IPS DF 19.7 (cell line): ENCODE measurements around the gene SGCD.

Experiments used
- DNase-seq: peaks from one replicate; pipeline ENCODE4 v3.0.0-alpha.2; 2013; ENCODE audit warnings: low read depth, low spot score

The SGCD gene

DNA sequence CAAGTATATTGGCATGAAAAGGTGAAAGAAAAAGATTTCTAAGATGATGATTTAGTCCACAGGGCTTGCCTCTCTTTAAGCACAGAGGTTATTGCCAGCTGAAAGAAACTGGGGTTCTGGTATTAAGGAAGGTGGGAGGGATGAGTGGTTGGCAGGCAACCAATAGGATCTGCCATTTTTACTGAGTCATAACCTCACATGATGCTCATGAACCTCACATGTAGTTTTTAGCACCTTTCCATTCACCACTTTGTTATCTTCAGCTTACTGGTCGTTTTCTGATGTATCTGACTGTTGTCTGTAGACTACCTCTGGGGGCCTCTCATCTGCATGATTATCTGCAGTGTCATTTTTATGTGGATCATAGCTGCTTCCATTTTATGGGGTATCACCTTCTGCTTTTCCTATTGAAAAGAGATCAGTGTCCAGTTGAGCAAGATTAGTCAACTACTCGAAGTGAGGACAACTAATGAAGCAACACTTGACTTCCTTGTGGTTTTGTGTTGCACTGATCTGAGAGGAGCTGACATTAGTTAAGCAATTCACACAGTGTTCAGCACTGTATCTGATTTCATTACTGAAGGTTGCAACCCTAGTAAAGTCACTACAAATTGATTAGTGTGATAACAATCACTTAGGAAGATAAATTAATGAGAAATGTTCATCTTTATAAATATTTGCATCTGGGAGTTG lies 186.3 kb downstream of the SGCD start:
- no peak for DNase-seq

DNA sequence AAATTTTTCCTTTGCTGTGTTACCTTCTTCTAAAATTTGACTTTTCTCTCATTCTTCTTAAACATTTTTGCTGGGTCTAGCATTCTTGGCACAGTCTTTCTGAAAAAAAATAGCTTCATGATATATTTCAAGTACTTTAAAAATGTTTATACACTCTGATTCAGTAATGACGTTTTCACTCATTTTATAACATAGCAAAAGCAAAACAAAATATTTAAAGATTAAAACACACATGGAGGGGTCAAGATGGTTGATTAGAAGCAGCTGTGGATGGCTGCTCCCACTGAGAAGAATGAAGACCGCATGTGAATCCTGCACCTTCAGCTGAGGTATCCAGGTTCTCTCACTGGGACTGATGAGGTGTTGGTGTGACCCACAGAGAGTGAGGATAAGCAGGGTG lies 188.2 kb downstream of the SGCD start:
- DNase-seq = no peak

- DNase-seq = no peak
Observed at GRCh38 chr5:156515803-156516360, 188.9 kb downstream of the SGCD start.

GRCh38 chr5:156522651-156523529 lies 195.9 kb downstream of the SGCD start:
- DNase-seq = no peak

GRCh38 chr5:156523607-156524006 lies 196.6 kb downstream of the SGCD start:
- DNase-seq = no peak

- no peak for DNase-seq
Observed at GRCh38 chr5:156526081-156526925, 199.3 kb downstream of the SGCD start.

GRCh38 chr5:156527611-156528010 lies 200.6 kb downstream of the SGCD start:
- no peak for DNase-seq

GRCh38 chr5:156528673-156529072 lies 201.7 kb downstream of the SGCD start:
- no peak for DNase-seq

DNA sequence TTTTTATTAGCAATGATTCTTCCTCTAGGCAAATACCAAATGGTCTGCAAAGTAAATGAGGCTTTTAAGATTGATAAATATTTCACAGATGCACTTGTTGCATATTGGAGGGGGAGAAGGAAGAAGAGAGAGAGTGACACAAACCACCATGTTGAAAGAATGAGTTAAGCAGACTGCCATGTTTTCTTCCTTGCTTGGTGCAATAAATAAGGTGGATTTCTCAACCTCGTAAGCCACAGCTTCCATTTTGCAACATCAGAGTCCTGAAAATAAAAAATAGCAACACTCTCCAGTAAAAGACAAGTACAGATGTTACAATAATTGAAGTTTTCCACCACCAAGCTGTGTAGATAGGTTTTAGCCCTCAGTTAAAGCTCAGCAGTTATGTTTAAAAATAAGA lies 202.9 kb downstream of the SGCD start:
- no peak for DNase-seq

GRCh38 chr5:156531199-156531598 lies 204.2 kb downstream of the SGCD start:
- no peak for DNase-seq

DNA sequence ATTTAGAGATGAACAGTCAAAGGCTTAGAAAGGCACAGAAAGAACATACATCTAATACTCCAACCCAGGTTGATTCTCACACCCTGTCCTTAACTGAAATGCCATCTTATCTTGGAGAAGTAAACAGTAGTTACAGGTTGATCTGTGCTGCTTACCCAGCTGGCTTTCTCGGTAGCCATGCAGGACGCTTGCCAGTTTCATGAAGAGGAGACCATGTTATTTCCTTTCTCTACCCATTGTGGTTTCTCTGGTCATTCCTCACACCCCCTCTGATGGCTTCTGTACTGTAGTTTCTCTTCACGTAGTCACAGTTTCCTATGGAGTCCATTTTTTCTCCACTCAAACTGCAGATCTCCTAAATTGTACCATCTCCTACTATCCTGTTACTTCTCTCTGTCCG lies 206.0 kb downstream of the SGCD start:
- no peak for DNase-seq

- no peak for DNase-seq
Observed at GRCh38 chr5:156534085-156534484, 207.1 kb downstream of the SGCD start.

- no peak for DNase-seq
Observed at GRCh38 chr5:156534906-156535485, 208.0 kb downstream of the SGCD start.

DNA sequence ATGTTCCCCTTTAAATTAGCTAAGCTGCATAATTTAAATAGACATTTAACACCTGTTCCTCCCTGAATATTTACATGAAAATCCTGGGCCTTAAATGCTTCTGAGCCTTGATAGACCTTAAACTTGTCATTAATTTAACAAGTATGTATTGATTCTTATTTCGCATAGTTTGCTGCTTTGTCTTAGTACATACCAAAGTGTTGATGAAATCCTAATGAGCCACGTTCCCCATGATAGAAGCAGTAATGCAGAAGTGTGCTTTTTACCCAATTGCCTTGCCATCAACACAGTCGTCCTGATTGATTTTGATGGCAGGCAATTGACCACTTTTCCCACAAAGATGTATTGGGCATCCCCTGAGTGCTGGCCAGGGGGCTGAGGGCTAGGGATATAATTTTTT lies 213.5 kb downstream of the SGCD start:
- no peak for DNase-seq

DNA sequence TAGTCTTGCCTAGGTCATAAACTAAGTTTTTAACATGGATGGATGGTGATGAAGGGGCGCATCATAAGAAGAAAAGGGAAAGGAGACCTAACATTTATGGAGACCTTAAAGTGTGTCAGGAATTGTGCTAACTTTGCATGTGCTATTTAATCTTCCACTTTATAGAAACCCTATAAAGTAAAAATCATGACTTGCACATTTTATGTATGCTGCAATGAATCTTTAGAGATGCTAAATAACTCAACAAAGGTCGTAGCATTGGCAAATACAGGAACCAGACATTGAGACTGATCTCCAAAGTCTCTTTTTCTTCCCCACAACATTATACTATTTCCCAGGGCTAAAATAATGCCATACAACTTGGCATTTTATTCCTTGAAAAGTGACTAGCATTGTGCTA lies 214.6 kb downstream of the SGCD start:
- DNase-seq = no peak

DNA sequence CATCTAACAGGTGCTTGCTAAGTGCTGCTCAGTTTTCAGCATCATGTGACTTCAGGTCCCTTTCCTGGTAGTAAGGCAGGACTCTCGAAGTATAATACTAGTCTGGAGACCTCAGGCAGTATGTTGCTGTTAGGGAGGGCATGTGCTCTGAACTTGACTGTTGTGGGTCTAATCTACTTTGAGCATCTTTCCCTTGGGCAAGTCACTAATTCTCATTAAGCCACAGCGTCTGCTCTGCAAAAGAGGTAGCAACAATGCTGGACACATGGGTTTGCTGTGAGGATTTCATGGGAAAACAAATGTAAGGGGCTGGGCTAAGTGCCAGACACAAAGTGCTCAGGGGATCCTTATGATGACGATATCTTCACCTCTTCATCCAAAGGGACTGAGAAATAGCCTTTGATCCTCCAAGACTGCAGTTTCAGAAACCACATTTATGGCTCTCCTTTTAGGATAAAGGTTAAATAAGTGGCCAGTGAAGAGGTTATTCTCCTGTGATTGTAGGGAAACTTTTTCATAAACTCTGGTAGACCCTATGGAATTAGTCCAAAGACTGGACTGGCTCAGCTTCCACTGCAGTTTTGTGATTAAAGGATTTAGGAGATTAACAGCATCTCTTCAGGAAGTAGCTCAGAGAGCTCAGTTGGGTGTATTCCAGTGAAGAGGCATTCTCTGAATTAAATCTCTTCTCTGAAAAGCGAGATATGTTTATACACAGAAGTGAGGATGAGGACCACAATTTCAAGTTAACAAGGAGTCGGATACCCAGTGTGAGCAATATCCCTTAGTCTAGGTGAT lies 216.6 kb downstream of the SGCD start:
- DNase-seq = no peak

- no peak for DNase-seq
Observed at GRCh38 chr5:156552855-156553358, 225.9 kb downstream of the SGCD start.

DNA sequence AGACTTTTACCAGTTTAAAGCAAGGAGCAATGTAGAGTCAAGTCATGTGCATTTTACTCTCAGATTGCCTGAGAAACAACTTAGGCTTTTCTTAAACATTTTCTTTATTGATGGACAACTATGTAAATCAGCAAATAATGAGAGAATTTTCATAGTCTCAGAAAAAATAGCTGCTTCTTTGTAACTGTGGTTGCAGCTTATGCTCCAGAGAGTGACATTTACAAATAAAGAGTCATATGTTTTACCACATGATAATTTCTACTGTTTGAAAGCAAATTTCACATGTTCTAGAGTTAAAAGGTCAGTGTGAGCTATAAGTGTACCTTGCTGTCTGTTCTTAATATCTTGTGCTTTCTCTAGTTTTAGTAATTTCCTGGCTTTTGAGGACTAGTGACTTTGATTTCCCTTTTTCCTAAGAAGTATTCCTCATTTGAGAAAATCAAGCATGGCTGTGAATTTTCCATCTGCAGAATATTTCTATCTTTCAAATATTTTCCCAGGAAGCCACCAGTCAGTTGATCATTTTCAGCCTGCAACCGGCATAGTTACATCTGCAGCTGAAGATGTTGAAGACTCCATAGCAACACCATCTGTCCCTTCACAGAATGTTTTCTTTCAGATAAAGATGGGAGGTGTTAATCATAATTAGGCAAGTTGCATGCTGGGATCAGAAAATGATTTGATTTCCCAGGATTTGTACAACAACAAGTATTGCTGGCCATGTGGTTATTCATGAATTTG lies 229.9 kb downstream of the SGCD start:
- no peak for DNase-seq

DNA sequence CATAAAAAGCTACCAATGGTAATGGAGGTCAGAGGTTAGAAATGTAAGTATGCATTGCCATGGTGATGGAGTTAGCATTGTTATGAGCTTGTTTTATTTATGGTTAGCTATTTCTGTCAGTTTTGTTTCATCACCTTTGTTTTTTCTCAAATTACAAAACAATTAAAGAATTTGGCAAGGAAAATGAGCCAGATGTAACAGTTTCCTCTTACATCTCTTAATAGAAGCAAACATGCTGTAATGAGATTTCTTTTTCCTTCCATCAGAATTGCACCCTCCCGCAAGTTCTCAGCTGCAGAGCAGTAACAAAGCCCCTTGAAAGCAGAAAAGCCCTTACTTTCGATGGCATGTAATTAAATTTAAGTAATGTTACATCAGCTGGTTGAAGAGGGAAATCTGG lies 233.0 kb downstream of the SGCD start:
- DNase-seq = no peak

GRCh38 chr5:156561651-156562050 lies 234.7 kb downstream of the SGCD start:
- no peak for DNase-seq
